Psoas muscle (tissue), 8 donors: ENCODE data around the gene AKR1A1. TPM values are rescaled to one million over a fixed set of nuclear protein-coding genes. Genes with fewer than 3 reads are reported as not detected.

ENCODE experiments used
- ATAC-seq, 4 donors: fragments of 200-7000 bp; cut with Tn5 transposase; one replicate each; pipeline ENCODE4 v1.9.1; 2020; ENCODE audit warnings: moderate library complexity in 3 of 4, mild to moderate bottlenecking in 2 of 4
- DNase-seq, 2 donors: peaks; one replicate each; pipeline ENCODE4 v3.0.0-alpha.2; 2020
- H3K27ac ChIP-seq: fragments of 200-600 bp; one replicate; pipeline ENCODE4 v1.8.0; 2022
- H3K27me3 ChIP-seq, 3 donors: fragments of 200-600 bp in 1 of 3; one replicate each; pipeline versions ENCODE4 v1.6.1 to v1.8.0; 2013 to 2022; ENCODE audit warnings: low read length in 2 of 3, mild to moderate bottlenecking in 2 of 3, moderate library complexity in 1 of 3; ENCODE audit not compliant: insufficient read depth in 3 of 3
- H3K36me3 ChIP-seq, 2 donors: fragments of 200-600 bp in 1 of 2; one replicate each; pipeline versions ENCODE4 v1.6.1 to v1.8.0; 2013 to 2022; ENCODE audit warnings: low read depth in 1 of 2, mild to moderate bottlenecking in 1 of 2, moderate library complexity in 1 of 2; ENCODE audit not compliant: insufficient read depth in 1 of 2
- H3K4me1 ChIP-seq: fragments of 200-600 bp; one replicate; pipeline ENCODE4 v1.8.0; 2022
- H3K4me3 ChIP-seq: fragments of 200-600 bp; one replicate; pipeline ENCODE4 v1.8.0; 2022; ENCODE audit warnings: mild to moderate bottlenecking
- H3K9me3 ChIP-seq: fragments of 200-600 bp; one replicate; pipeline ENCODE4 v1.8.0; 2022
- WGBS, 3 donors: extraction: QIAGEN DNeasy Blood & Tissue Kit; methylation state at CpG; one replicate each; pipeline versions ENCODE4 v1.1.6 to v1.1.7; 2013; 5-methylcytosine and 5-hydroxymethylcytosine counted together
- intact Hi-C, 2 donors: fragments of 100-400 bp; cut with DNase I; formaldehyde crosslinking; loops; one replicate each; pipeline versions ENCODE4 v1.11.0 to v1.14.2; 2022
- polyA plus RNA-seq, 3 donors: library from polyadenylated mRNA; stranded (reverse); fragments of 200-250 nt; gene quantifications; one replicate each; pipeline ENCODE4 v1.2.3, GENCODE V29; 2013
- total RNA-seq, 4 donors: library from RNA; stranded (reverse); fragmentation: NEBNext Ultra II Directional in 2 of 4; extraction: Animal tissue kit (Norgen Biotek cat#: 25700) in 2 of 4; gene quantifications; one replicate each; pipeline versions ENCODE4 v1.2.1 to v1.2.4, GENCODE V29; 2021 to 2023
- TF ChIP-seq, protein P1 (sequence below): fragments of 200-600 bp; IDR thresholded peaks from one replicate; pipeline ENCODE4 v1.8.0; 2022; ENCODE audit warnings: antibody characterized with exemption
- donor health status: healthy with polysubstance abuse.
- donor health status: DM: no; HTN: no; CAD: no; lungs with moderate emphysema.
- donor health status: Bipolar disorder and iron deficiency.
- donor health status: healthy.
- donor health status: DM: yes; HTN: yes; CAD: no.
- donor health status: DM: no; HTN: no; CAD: no.
- donor health status: DM: no; HTN: no; CAD: no.
- donor health status: DM: yes; HTN: yes; CAD: no.

AKR1A1 gene
- total and polyA plus RNA-seq, 7 donors = 35.6 to 91.5 (median 46.6) TPM

DNA sequence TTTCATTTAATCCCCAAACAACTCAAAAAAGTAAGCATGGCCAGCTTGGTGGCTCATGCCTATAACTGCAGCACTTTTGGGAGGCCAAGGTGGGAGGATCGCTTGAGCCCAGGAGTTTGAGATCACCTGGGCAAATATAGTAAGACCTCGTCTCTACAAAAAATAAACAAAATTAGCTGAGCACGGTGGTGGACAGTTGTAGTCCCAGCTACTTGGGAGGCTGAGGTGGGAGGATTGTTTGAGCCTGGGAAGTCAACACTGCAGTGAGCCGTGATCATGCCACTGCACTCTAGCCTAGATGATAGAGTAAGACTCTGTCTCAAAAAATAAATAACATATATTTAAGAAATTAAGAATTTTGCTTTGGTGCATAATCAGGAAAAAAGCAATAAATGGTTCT lies 6.1 kb upstream of the AKR1A1 start:
- Histone ChIP-seq H3K4me3 (no peak overlapping the region), H3K27me3 (no peaks in the 10 kb centered on the region), H3K9me3 (no peaks in the 10 kb centered on the region), H3K27ac (no peak overlapping the region), H3K36me3 (no peaks in the 10 kb centered on the region), H3K4me1 (no peaks in the 10 kb centered on the region)
- 88 to 92% (median 90%) methylated on average over 4 of the region's 4 CpGs for WGBS, 3 donors
- TF ChIP-seq, protein P1, sequence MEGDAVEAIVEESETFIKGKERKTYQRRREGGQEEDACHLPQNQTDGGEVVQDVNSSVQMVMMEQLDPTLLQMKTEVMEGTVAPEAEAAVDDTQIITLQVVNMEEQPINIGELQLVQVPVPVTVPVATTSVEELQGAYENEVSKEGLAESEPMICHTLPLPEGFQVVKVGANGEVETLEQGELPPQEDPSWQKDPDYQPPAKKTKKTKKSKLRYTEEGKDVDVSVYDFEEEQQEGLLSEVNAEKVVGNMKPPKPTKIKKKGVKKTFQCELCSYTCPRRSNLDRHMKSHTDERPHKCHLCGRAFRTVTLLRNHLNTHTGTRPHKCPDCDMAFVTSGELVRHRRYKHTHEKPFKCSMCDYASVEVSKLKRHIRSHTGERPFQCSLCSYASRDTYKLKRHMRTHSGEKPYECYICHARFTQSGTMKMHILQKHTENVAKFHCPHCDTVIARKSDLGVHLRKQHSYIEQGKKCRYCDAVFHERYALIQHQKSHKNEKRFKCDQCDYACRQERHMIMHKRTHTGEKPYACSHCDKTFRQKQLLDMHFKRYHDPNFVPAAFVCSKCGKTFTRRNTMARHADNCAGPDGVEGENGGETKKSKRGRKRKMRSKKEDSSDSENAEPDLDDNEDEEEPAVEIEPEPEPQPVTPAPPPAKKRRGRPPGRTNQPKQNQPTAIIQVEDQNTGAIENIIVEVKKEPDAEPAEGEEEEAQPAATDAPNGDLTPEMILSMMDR = no peak
- DNase-seq = no peak
- ATAC-seq = no peak
- intact Hi-C loops = no loop called here

DNA sequence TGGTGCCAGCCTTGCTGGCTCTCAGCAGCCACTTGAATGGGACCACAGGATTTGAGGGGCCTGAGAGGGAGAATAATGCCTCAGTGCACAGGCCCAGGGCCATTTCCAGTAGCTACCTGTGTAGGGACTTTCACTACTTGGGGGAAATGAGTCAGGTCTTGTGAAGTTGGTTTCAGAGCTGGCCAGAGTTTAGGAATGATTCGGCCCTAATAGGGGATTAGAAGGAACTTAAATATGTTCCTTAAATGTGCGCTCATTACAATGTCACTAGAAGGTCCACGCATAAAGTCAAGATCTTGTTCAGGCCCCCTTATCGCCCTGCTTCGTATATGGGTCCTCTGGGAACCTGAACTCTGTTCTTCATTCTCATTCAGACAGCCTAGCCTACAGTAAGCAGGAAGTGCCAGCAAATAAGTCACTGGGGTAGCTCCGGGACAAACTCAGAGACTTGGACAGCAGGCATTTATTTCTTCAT lies 5.6 kb upstream of the AKR1A1 start:
- H3K27me3 ChIP-seq = no peaks in the 10 kb centered on the region
- TF ChIP-seq, protein P1 = no peak
- no peak overlapping the region for H3K4me3 ChIP-seq
- H3K4me1 ChIP-seq = no peaks in the 10 kb centered on the region
- intact Hi-C loops = no loop called here
- no peaks in the 10 kb centered on the region for H3K36me3 ChIP-seq
- peak overlapping the region; percentile 36 for H3K27ac ChIP-seq
- no peaks in the 10 kb centered on the region for H3K9me3 ChIP-seq
- WGBS, 3 donors = 56 to 67% (median 66%) methylated on average over 6 of the region's 6 CpGs
- no peak for ATAC-seq
- no peak for DNase-seq

DNA sequence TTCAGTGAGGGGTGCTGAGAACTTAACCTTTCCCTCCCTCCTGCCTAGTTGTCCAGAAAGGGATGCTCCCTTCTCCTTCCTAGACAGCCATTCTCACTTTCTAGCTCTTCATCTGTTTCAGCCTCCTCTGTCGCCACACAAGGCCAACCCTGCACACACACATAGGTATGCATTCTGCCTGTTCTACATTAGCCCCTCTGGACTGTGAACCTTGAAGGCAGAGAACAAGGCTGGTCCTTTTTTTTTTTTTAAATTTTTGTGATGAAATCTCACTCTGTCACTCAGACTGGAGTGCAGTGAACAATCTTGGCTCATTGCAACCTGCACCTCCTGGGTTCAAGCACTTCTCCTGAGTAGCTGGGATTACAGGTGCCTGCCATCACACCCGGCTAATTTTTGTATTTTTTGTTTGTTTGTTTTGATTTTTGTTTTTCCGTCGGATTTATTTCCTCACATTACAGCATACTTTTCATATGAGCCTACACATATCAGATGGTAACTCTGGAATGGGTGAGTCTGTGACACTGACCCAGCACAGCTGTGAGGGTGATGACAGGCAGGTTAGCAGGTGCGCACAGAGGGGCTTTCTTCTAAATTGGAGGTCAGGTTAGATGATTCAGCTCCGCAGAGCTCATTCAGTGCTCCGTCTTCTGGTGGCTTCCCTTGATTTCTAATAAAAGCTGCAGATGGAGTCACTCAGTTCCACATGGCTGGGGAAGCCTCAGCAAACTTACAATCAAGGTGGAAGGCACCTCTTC lies 4.9 kb upstream of the AKR1A1 start:
- Histone ChIP-seq H3K27ac (peak overlapping the region; percentile 36), H3K36me3 (no peaks in the 10 kb centered on the region), H3K4me1 (no peaks in the 10 kb centered on the region), H3K4me3 (no peak overlapping the region), H3K27me3 (no peaks in the 10 kb centered on the region), H3K9me3 (no peaks in the 10 kb centered on the region)
- ATAC-seq (peak in 2 of 4 donors; percentile 46 to 53), DNase-seq (no peak)
- WGBS, 3 donors = 69 to 82% (median 73%) methylated on average over 7 of the region's 7 CpGs
- TF ChIP-seq, protein P1 = no peak
- intact Hi-C loops = no loop called here

DNA sequence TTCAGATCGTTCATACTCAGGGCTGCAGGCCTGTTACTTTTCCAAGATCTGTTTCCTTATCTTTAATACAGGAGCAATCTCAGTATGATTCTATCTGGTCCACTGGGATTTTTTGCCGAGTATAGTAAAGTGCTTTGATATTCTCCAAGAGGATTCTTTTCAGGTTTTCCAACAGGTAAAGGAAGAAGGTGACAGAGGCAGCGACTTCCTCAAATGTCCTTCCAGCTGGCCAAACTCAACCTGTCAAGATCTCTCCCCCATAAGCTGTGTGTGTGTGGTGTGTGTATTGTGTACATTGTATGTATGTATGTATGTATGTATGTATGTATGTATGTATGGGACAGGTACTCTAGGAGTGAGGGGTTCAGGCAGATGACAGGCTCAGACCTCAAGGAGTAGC lies 1.1 kb downstream of the AKR1A1 start:
- TF ChIP-seq, protein P1 = no peak
- no peak for ATAC-seq
- Histone ChIP-seq H3K27ac (peak overlapping the region; percentile 96), H3K4me3 (peak overlapping the region; percentile 92), H3K27me3 (no peaks in the 10 kb centered on the region), H3K36me3 (peaks cover 0 to 35% of the 10 kb centered on the region in 2 donors), H3K9me3 (no peaks in the 10 kb centered on the region), H3K4me1 (peaks cover 12% of the 10 kb centered on the region)
- no peak for DNase-seq
- intact Hi-C loops = no loop called here
- 22 to 28% (median 23%) methylated on average over 3 of the region's 3 CpGs for WGBS, 3 donors
